Medulla oblongata (tissue), 1 donor: ENCODE results near the gene SBNO1.
A peak's percentile ranks its signal among the peaks of the same experiment; 100 is the strongest.
"Not testable (repeated sequence)": the region's sequence is repeated elsewhere in the genome, so short reads cannot be mapped to it uniquely, and the experiment has no call there.

Experiments used
- DNase-seq: peaks from one replicate; pipeline ENCODE4 v3.0.0-alpha.2; 2015; ENCODE audit errors: extremely low spot score

The SBNO1 gene

DNA sequence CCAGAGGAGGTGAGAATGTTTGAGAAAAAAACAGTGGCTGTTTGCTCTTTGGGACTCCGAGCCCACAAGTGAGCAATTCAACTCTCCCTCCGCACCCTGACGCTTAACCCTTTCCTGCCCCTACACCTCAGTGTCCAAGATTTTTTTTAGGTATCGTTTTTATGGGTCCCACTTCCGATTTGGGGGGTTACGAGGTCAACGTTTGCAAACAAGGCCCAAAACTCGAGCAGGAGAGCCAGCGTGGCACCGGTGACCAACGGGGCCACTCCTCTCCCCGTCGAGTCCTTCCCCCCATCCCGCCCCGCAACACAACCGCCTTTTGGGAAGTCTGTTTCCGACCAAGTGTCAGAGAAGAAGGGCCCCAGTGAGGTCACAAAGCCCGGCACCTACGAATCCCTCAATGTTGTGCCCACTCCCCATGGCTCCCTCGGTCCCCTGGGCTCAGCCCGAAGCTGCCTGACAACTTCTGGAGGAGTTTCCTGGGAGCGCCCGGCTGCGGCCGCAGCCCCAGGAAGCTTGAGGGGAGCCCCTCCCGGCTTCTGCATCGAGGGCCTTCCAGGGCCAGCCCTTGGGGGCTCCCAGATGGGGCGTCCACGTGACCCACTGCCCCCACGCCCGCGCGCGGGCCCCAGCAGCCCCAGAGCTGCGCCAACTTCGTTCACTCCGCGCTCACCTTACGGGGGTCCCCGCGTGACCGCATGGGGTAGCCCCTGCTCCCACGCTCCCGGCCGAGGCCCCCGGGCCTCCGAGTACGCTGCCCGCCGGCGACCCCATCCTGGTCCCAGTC, 94.2 kb downstream of the SBNO1 start:
- DNase-seq = peak; percentile 51

- no peak for DNase-seq
Observed at GRCh38 chr12:123269896-123270213, 94.8 kb downstream of the SBNO1 start.

DNA sequence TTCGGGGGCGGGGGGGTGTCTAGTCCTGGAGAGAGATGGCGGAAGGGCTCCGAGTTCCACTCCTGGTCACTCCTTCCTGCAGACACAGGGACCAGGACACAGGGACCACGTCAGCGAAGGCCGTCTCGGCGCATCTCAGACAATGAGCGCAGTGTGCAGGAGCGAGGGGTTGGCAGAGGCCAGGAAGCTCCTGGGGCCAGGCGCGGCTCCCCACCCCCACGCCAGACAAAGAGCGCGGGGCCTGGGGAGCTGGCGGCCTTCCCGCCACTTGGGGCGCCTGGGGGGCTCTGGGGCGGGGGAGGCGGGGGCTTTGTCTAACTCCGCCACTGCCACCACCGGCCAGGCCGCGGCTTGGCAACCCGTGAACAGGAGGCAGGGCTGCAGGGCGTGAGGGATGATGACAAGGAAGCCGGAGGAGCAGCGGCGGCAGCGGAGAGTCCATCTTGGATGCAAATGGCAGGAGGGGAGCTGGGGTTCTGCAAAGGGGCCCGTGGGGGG, 95.2 kb downstream of the SBNO1 start:
- peak; percentile 94 for DNase-seq

DNA sequence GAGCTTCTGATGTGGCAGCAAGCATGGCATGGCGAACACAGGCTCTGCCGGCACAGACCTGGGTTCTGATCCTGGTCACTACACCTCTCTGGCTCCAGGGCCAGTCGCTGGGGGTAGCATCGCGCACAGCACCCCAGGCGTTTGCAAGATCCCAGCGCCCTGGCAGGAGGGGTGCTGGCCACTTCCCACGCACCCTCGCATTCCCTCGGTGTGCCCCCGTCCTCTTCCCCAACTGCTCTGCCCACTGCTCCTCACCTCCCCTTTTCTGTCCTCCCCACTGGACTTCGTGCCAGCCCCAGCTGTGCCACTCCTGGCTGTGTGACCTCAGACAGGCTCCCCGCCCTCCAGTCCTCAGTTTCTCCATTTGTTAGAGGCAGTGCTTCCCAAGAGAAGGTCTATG, 95.8 kb downstream of the SBNO1 start:
- peak; percentile 61 for DNase-seq

- peak; percentile 88 for DNase-seq
Observed at GRCh38 chr12:123267991-123268843, 96.4 kb downstream of the SBNO1 start.

DNA sequence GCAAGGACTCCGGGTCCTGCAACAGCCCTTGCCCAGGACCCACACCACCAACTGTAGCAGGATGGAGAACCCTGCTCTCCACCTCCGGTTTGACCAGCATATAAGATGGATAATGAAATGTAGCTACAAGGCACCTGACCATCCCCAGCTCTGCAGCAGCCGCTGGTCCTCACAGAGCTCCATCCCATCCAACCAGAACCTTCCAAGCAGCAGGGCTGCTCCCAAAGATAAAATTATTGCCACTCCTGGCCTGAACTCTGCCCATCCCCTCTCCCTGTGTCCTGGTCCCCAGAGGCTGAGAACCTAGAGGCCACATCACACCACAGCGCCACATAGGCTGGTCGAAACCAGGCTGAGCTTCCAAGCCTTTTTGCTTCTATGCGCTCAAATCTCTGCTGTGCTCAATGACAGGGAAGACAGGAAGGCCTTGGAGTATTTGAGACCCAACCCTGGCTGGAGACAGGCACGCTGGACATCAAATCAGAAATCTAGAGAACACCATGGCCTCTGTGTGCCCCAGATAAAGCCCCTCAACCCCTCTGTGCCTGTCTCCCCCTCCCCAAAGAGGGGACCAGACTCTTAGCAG, 97.2 kb downstream of the SBNO1 start:
- DNase-seq = peak; percentile 37

- no peak for DNase-seq
Observed at GRCh38 chr12:123266679-123267277, 97.9 kb downstream of the SBNO1 start.

DNA sequence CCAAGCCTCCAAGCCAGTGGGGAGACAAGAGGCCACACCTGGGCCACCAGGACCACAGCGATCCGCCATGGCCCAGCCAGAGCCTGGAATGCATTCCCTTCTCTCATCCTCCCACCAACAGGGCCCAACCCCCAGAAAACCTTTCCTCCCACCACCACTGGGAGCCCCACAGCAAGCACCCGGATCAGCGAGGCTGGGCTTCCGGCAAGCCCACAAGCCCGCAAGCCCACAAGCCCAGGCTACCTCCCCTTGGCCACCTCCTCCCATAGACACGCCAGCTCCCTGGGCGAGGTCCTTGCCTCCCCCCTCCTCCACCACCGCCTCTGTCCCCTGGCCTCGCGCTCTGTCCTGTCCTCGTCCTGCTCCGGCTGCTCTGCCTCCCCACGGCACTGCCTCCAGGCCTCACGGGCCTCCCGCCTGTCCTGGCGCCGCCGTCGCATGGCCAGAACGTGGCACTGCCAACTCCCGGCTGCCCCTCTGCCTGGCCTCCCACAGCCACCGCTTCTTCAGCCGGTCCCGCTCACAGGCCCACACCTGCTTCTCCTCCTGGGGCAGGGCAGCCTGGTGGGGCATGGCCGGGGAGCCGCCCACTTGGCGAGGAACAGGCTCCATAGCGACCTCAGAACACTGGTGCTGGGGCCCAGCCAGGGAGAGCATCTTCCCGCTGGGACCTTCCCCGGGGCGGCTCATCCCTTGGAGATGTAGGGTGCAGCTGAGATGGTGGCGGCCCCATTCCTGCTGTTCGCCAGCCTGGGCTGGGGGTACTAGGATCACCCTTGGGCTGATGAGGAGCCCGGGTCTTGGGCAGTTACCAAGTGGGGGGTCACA, 98.6 kb downstream of the SBNO1 start:
- DNase-seq = no peak

DNA sequence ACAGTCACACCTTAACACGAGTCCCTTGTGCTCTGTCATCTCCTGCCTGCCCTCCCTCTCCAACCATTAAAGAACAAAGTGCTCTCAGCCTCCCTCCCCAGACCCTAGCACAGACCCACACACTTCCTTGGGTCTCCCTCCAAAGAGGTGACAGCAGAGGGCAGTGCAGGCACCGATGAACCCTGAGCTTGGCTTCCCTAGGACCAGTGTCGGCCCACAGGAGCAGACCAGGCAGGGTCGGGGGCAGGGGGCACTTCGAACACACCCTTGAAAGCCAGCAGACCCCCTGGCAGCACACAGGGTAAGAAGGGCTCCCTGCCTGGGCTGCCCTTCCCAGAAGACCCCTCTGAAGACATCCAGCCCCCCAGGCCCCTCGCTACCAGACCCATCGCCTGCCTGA, 100.0 kb downstream of the SBNO1 start:
- no peak for DNase-seq

- DNase-seq = no peak
Observed at GRCh38 chr12:123263196-123263817, 101.3 kb downstream of the SBNO1 start.

GRCh38 chr12:123261196-123261595, 103.5 kb downstream of the SBNO1 start:
- no peak for DNase-seq

GRCh38 chr12:123260081-123260480, 104.6 kb downstream of the SBNO1 start:
- no peak for DNase-seq

GRCh38 chr12:123258593-123258992, 106.1 kb downstream of the SBNO1 start:
- no peak for DNase-seq

DNA sequence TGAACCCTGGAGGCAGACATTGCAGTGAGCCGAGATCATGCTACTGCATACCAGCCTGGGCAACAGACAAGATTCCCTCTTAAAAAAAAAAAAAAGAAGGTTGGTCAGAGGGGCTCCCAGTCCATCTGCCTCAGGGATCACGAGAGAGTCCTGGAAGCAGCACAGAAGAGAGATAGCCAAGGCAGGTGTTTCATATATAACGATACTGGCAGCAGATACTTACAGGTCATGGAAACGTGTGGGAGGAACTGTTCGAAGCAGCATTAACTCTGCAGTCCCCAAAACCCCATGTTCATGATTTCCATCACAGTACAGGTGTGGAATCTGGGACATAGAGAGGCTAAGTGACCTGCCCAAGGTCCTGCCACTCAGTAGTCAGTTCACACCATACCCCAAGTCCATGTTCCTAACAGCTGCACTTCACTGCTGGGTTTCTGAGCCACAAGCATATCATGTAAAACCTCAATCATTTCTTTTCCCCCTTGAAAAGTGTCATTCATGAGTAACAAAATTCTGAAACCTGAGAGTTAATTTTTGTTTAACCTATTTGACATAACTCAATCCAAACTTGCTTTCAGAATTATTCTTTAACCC, 109.7 kb downstream of the SBNO1 start:
- no peak for DNase-seq

- DNase-seq = peak; percentile 83
Observed at GRCh38 chr12:123253641-123254459, 110.8 kb downstream of the SBNO1 start.

DNA sequence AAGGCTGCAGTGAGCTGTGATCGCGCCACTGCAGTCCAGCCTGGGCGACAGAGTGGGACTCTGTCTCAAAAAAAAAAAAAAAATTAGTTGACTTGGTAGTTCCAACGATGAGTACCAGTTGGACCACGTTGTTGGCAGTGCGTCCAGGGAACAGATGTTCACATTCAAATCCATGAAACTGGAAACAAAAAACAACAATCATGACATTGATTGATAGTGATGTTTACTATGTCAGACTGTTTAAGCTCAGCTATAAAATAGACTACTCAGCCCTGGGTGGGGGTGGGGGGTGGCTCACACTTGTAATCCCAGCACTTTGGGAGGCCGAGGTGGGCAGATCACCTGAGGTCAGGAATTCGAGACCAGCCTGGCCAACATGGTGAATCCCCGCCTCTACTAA, 112.3 kb downstream of the SBNO1 start:
- not testable (repeated sequence) for DNase-seq

DNA sequence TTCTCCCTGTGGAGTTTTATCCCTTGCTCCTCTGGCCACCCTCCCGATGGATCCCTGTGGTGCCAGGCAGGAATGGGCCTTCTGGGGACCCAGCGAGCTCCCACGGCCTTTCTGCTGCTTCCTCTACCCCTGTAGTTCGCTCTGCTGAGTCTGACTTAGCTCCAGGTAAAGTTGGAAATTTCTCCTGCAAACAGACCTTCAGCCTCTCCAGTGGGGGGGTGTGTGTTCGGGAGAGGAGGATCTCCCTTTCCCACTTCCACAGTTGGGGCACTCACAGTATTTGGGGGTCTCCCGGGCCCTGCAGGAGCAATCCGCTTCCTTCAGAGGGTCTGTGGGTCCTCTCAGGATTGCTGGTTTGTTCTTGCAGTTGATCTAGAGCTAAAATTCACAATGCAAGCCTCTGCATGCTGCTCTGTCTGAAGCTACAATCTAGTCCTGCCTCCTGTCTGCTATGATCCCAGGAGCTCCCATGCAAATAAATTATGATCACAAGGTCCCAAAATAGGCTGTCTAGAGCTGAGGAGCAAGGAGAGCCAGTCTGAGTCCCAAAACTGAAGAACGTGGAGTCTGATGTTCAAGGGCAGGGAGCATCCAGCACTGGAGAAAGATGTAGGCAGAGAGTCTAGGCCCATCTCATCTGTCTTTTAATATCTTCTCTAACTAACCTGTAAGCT, 113.1 kb downstream of the SBNO1 start:
- no peak for DNase-seq

DNA sequence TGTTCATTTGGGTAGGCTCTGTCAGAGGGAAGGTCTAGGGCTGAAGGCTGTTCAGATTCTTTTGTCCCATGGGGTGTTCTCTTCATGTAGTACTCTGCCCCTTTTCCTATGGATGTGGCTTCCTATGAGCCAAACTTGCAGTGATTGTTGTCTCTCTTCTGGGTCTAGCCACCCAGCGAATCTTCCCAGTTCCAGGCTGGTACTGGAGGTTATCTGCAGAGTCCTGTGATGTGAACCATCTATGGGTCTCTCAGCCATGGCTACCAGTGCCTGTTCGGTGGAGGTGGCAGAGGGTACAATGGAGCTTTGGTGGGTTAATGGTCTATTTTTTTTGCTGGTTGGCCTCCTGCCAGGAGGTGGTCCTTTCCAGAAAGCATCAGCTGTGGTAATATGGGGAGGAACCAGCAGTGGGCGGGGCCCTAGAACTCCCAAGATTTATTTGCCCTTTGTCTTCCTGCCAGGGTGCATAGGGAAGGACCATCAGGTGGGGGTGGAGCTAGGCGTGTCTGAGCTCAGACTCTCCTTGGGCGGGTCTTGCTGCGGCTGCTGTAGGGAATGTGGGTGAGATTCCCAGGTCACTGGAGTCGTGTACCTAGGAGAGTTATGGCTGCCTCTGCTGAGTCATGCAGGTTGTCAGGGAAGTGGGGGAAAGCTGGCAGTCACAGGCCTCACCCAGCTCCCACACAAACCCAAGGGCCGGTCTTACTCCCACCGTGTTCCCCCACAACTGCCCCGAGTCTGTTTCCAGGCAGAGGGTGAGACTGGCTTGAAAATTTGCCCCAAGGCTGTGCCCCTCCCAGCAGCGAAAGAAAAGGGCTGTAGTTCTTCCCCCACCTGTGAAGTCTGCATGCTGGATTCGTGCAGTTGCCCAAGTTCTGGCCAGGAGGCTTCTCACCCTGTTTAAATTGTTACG, 113.9 kb downstream of the SBNO1 start:
- no peak for DNase-seq
